Measurements from ENCODE around the gene GSTP1. TPM values are rescaled to one million over a fixed set of nuclear protein-coding genes. Genes with fewer than 3 reads are reported as not detected.

The GSTP1 gene
- total and polyA plus RNA-seq, 9 of the 15 experiments (the other 6 are each of a cell fraction or from before 2014, with no cell fraction given): 592 to 2,150 (median 1,204) TPM

DNA sequence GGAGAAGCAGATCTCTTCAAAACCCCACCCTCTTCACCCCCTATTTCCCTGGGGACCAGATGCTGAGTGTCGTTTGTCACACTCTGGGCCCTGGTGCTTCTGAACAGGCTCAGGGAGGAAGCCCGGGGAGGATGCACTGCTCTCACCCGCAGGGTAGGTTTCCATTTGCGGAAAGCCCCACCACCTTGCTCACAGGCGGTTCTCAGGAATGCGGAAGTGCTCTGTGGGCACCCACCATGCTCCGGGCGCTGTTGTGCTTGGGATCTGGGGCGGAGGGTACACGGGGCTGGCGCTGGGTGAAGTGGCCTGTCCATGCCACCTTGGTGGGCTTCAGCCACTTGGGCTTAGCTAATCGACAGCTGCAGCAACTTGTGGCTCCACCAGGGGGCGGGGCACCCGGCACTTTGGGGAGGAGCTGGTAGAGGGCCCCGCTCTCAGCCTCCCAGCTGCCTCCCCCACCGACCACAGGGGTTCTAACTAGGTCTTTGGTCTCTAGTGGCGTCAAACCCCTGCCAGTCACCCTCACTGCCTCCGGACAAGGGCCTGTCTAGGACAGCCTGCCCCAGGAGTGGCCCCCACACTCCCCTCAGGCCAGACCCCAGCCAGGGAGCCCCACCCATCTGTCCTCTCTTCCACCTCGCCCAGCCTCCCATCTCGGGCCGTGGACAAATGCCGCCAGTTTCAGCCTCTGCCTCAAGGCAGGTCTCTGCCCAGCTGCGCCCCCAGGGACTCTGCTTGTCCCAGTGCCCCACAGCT, 30.5 kb downstream of the GSTP1 start (continued):
- TF ChIP-seq, protein P1, sequence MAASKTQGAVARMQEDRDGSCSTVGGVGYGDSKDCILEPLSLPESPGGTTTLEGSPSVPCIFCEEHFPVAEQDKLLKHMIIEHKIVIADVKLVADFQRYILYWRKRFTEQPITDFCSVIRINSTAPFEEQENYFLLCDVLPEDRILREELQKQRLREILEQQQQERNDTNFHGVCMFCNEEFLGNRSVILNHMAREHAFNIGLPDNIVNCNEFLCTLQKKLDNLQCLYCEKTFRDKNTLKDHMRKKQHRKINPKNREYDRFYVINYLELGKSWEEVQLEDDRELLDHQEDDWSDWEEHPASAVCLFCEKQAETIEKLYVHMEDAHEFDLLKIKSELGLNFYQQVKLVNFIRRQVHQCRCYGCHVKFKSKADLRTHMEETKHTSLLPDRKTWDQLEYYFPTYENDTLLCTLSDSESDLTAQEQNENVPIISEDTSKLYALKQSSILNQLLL (CRISPR knock-in tag; IDR thresholded peaks at IDR 0.05; ENCODE audit: borderline replicate concordance): no peak
- no peak for TF ChIP-seq NFATC3 (IDR thresholded peaks at IDR 0.05)
- TF ChIP-seq ATF1 (CRISPR knock-in tag; IDR thresholded peaks at IDR 0.05): no peak
- TF ChIP-seq ATF1 (tag; IDR thresholded peaks at IDR 0.05): no peak
- no peak for TF ChIP-seq JUND (IDR thresholded peaks at IDR 0.05; ENCODE audit: borderline replicate concordance, low read depth, low read length)
- TF ChIP-seq JUND (tag; IDR thresholded peaks at IDR 0.05; ENCODE audit: borderline replicate concordance, low read depth, low read length): no peak
- TF ChIP-seq, protein P2, sequence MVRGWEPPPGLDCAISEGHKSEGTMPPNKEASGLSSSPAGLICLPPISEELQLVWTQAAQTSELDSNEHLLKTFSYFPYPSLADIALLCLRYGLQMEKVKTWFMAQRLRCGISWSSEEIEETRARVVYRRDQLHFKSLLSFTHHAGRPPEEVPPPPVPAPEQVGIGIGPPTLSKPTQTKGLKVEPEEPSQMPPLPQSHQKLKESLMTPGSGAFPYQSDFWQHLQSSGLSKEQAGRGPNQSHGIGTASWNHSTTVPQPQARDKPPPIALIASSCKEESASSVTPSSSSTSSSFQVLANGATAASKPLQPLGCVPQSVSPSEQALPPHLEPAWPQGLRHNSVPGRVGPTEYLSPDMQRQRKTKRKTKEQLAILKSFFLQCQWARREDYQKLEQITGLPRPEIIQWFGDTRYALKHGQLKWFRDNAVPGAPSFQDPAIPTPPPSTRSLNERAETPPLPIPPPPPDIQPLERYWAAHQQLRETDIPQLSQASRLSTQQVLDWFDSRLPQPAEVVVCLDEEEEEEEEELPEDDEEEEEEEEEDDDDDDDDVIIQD (CRISPR knock-in tag; IDR thresholded peaks at IDR 0.05): no peak
- no peak for TF ChIP-seq NCOA6 (IDR thresholded peaks at IDR 0.05)
- TF ChIP-seq EHMT2 (IDR thresholded peaks at IDR 0.05): no peak
- no peak for TF ChIP-seq TCF7L2 (IDR thresholded peaks at IDR 0.05; ENCODE audit: low read depth, low read length)
- peak; percentile 46 for TF ChIP-seq HMGN3 (IDR thresholded peaks at IDR 0.05; ENCODE audit: borderline replicate concordance, extremely low read depth, insufficient read length, low read depth, low read length)
- TF ChIP-seq KDM2B (CRISPR knock-in tag; IDR thresholded peaks at IDR 0.05): no peak
- no peak for TF ChIP-seq FOS (IDR thresholded peaks at IDR 0.05; ENCODE audit: extremely low read depth, insufficient read length)
- TF ChIP-seq MAZ (CRISPR knock-in tag; conservative IDR thresholded peaks at IDR 0.05 in 1 of 2, IDR thresholded peaks at IDR 0.05 in 1 of 2): peak in 1 of 2 experiments; percentile 42; a peak in 1 of 4 replicates
- no peak for TF ChIP-seq ZKSCAN8 (CRISPR knock-in tag; IDR thresholded peaks at IDR 0.05)
- TF ChIP-seq SMARCC2 (IDR thresholded peaks at IDR 0.05; ENCODE audit: low read depth): no peak
- no peak for TF ChIP-seq LARP7 (IDR thresholded peaks at IDR 0.05)
- TF ChIP-seq, protein P3, sequence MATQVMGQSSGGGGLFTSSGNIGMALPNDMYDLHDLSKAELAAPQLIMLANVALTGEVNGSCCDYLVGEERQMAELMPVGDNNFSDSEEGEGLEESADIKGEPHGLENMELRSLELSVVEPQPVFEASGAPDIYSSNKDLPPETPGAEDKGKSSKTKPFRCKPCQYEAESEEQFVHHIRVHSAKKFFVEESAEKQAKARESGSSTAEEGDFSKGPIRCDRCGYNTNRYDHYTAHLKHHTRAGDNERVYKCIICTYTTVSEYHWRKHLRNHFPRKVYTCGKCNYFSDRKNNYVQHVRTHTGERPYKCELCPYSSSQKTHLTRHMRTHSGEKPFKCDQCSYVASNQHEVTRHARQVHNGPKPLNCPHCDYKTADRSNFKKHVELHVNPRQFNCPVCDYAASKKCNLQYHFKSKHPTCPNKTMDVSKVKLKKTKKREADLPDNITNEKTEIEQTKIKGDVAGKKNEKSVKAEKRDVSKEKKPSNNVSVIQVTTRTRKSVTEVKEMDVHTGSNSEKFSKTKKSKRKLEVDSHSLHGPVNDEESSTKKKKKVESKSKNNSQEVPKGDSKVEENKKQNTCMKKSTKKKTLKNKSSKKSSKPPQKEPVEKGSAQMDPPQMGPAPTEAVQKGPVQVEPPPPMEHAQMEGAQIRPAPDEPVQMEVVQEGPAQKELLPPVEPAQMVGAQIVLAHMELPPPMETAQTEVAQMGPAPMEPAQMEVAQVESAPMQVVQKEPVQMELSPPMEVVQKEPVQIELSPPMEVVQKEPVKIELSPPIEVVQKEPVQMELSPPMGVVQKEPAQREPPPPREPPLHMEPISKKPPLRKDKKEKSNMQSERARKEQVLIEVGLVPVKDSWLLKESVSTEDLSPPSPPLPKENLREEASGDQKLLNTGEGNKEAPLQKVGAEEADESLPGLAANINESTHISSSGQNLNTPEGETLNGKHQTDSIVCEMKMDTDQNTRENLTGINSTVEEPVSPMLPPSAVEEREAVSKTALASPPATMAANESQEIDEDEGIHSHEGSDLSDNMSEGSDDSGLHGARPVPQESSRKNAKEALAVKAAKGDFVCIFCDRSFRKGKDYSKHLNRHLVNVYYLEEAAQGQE (IDR thresholded peaks at IDR 0.05; ENCODE audit: borderline replicate concordance): peak; percentile 28; the same call in 1 of the 2 replicates
- TF ChIP-seq, protein P3 (CRISPR knock-in tag; IDR thresholded peaks at IDR 0.05; ENCODE audit: low read depth): no peak
